Vagina (tissue), 2 donors: Measurements from ENCODE around the gene APOL6.

Experiments
- CTCF ChIP-seq, 3 experiments: fragments of 450-650 bp in 2 of 3; fragments of 200-600 bp in 1 of 3; sonication (generic) in 1 of 3; IDR thresholded peaks; one replicate each; pipeline ENCODE4 v1.5.1; 2017 to 2019; ENCODE audit warnings: antibody characterized with exemption in 3 of 3, mild to moderate bottlenecking in 2 of 3, moderate library complexity in 2 of 3
- POLR2A ChIP-seq, 2 donors: fragments of 450-650 bp; IDR thresholded peaks; one replicate each; pipeline ENCODE4 v1.6.1; 2017; ENCODE audit warnings: antibody characterized with exemption in 2 of 2, mild to moderate bottlenecking in 2 of 2, moderate library complexity in 2 of 2
- POLR2AphosphoS5 ChIP-seq, 2 donors: sonication (generic); formaldehyde crosslinking; IDR thresholded peaks; one replicate each; pipeline ENCODE4 v1.9.0; 2017; ENCODE audit warnings: antibody characterized with exemption in 2 of 2, mild to moderate bottlenecking in 2 of 2, low read depth in 1 of 2; ENCODE audit not compliant: insufficient read depth in 1 of 2

GRCh38 chr22:35649636-35650250, 1.5 kb downstream of the APOL6 start:
- TF ChIP-seq CTCF (IDR thresholded peaks at IDR 0.05) (no peak), POLR2A (IDR thresholded peaks at IDR 0.05) (no peak), POLR2AphosphoS5 (IDR thresholded peaks at IDR 0.05; ENCODE audit: insufficient read depth in 1 of 2, low read depth in 1 of 2) (no peak)
